DND-41 (cell line): ENCODE results near the gene NFX1.

ENCODE experiments used
- ATAC-seq: fragments of 200-7000 bp; cut with Tn5 transposase; 3 replicates; pipeline ENCODE4 v1.9.1; 2021; ENCODE audit warnings: low read depth; ENCODE audit not compliant: insufficient read depth
- DNase-seq: peaks from one replicate; pipeline ENCODE4 v3.0.0-alpha.2; 2020
- H2AFZ ChIP-seq: 2 replicates; pipeline ENCODE4 v1.6.0; 2012; ENCODE audit warnings: low read depth, low read length
- H3K27ac ChIP-seq: 2 replicates; pipeline ENCODE4 v1.5.1; 2012; ENCODE audit warnings: low read length, inconsistent platforms
- H3K27me3 ChIP-seq: fragments of 200-600 bp; sonication (generic); 2 replicates; pipeline ENCODE4 v1.6.0; 2012; ENCODE audit warnings: low read length, mild to moderate bottlenecking, inconsistent platforms; ENCODE audit not compliant: insufficient read depth, poor library complexity
- H3K36me3 ChIP-seq: 2 replicates; pipeline ENCODE4 v1.5.1; 2012; ENCODE audit warnings: low read length, inconsistent platforms; ENCODE audit not compliant: insufficient read depth
- H3K4me1 ChIP-seq: 2 replicates; pipeline ENCODE4 v1.5.1; 2012; ENCODE audit warnings: mild to moderate bottlenecking, low read length; ENCODE audit not compliant: insufficient read depth
- H3K4me2 ChIP-seq: 2 replicates; pipeline ENCODE4 v1.6.0; 2012; ENCODE audit warnings: mild to moderate bottlenecking, moderate library complexity, low read length, inconsistent platforms; ENCODE audit not compliant: insufficient read depth
- H3K4me3 ChIP-seq, 2 experiments: fragments of 200-600 bp in 1 of 2; shearing (Covaris generic) in 1 of 2; 2 replicates each; pipeline ENCODE4 v1.5.1; 2012 to 2016; ENCODE audit warnings: inconsistent platforms in 2 of 2, low read length in 2 of 2, mild to moderate bottlenecking in 2 of 2, low read depth in 1 of 2, moderate library complexity in 1 of 2
- H3K79me2 ChIP-seq: 2 replicates; pipeline ENCODE4 v1.6.0; 2012; ENCODE audit warnings: low read length, inconsistent platforms; ENCODE audit not compliant: insufficient read depth
- H3K9ac ChIP-seq: 2 replicates; pipeline ENCODE4 v1.6.0; 2012; ENCODE audit warnings: low read depth, mild to moderate bottlenecking, inconsistent platforms, low read length, moderate library complexity
- H3K9me3 ChIP-seq: 2 replicates; pipeline ENCODE4 v1.5.1; 2012; ENCODE audit warnings: low read length, moderate library complexity, mild to moderate bottlenecking, inconsistent platforms; ENCODE audit not compliant: insufficient read depth, severe bottlenecking
- H4K20me1 ChIP-seq: 2 replicates; pipeline ENCODE4 v1.6.0; 2012; ENCODE audit warnings: low read length; ENCODE audit not compliant: insufficient read depth
- EZH2 ChIP-seq: IDR thresholded peaks from 3 replicates; pipeline ENCODE4 v1.6.1; 2012; ENCODE audit warnings: borderline replicate concordance, low read depth, mild to moderate bottlenecking, moderate library complexity, low read length, inconsistent platforms; ENCODE audit not compliant: severe bottlenecking
- TF ChIP-seq, protein P1 (sequence below): IDR thresholded peaks from 2 replicates; pipeline ENCODE4 v1.5.1; 2012; ENCODE audit warnings: borderline replicate concordance, low read length, moderate library complexity, mild to moderate bottlenecking; ENCODE audit not compliant: poor library complexity, severe bottlenecking; ENCODE audit errors: extremely low read depth

The NFX1 gene

DNA sequence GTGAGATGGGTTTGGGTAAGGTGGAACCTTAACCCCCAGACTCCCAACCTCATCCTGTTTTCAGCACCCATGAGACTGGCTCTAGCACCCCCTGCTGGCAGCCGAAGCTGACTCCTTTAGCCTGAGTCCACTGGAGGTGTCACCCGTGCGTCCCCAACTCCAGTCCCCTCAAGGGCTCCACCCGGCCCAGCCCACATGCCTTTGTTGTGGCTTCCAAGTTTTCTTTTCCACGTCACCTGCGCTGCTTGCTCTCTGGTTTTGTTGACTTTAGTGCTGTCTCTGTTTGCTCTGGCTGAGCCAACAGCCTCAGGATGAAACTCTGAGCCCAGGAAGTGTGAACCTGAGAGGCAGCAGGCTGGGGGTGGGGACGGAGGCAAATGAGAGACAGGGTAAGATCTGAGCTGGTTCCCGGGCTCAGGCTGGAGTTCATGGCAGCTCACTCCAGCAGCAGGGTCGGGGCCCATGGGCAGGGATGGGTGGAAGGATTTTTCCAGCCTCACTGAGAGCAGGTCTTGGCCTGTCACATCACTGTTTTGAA, 125.3 kb downstream of the NFX1 start:
- Histone ChIP-seq H3K4me2 (peak overlapping the region; percentile 61), H3K27me3 (no peaks in the 10 kb centered on the region), H3K9me3 (no peaks in the 10 kb centered on the region), H3K4me3 (peak overlapping the region in 1 of 2 experiments; percentile 33; a peak in 2 of 4 replicates), H4K20me1 (no peaks in the 10 kb centered on the region), H2AFZ (peak overlapping the region; percentile 90), H3K36me3 (no peaks in the 10 kb centered on the region), H3K9ac (peak overlapping the region; percentile 48), H3K79me2 (no peaks in the 10 kb centered on the region), H3K4me1 (peaks cover 22% of the 10 kb centered on the region), H3K27ac (peak overlapping the region; percentile 66)
- peak; percentile 92 for DNase-seq
- peak; percentile 93 for ATAC-seq
- no peak for TF ChIP-seq EZH2
- TF ChIP-seq, protein P1, sequence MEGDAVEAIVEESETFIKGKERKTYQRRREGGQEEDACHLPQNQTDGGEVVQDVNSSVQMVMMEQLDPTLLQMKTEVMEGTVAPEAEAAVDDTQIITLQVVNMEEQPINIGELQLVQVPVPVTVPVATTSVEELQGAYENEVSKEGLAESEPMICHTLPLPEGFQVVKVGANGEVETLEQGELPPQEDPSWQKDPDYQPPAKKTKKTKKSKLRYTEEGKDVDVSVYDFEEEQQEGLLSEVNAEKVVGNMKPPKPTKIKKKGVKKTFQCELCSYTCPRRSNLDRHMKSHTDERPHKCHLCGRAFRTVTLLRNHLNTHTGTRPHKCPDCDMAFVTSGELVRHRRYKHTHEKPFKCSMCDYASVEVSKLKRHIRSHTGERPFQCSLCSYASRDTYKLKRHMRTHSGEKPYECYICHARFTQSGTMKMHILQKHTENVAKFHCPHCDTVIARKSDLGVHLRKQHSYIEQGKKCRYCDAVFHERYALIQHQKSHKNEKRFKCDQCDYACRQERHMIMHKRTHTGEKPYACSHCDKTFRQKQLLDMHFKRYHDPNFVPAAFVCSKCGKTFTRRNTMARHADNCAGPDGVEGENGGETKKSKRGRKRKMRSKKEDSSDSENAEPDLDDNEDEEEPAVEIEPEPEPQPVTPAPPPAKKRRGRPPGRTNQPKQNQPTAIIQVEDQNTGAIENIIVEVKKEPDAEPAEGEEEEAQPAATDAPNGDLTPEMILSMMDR, result peak; percentile 95

GRCh38 chr9:33416996-33417395, 126.7 kb downstream of the NFX1 start:
- DNase-seq (no peak), ATAC-seq (no peak)
- Histone ChIP-seq H3K9me3 (no peaks in the 10 kb centered on the region), H3K27me3 (no peaks in the 10 kb centered on the region), H3K27ac (no peak overlapping the region), H3K9ac (no peak overlapping the region), H3K36me3 (no peaks in the 10 kb centered on the region), H2AFZ (no peak overlapping the region), H3K4me2 (no peak overlapping the region), H4K20me1 (no peaks in the 10 kb centered on the region), H3K4me1 (peaks cover 22% of the 10 kb centered on the region), H3K79me2 (no peaks in the 10 kb centered on the region), H3K4me3 (no peak overlapping the region)
- TF ChIP-seq, protein P1, result no peak
- no peak for TF ChIP-seq EZH2

GRCh38 chr9:33418090-33418489, 127.8 kb downstream of the NFX1 start:
- Histone ChIP-seq H3K27ac (no peak overlapping the region), H3K4me3 (no peak overlapping the region), H3K4me2 (no peak overlapping the region), H4K20me1 (no peaks in the 10 kb centered on the region), H2AFZ (no peak overlapping the region), H3K79me2 (no peaks in the 10 kb centered on the region), H3K36me3 (no peaks in the 10 kb centered on the region), H3K9me3 (no peaks in the 10 kb centered on the region), H3K27me3 (no peaks in the 10 kb centered on the region), H3K9ac (no peak overlapping the region), H3K4me1 (peaks cover 22% of the 10 kb centered on the region)
- TF ChIP-seq, protein P1, result no peak
- TF ChIP-seq EZH2, result no peak
- DNase-seq (no peak), ATAC-seq (no peak)

DNA sequence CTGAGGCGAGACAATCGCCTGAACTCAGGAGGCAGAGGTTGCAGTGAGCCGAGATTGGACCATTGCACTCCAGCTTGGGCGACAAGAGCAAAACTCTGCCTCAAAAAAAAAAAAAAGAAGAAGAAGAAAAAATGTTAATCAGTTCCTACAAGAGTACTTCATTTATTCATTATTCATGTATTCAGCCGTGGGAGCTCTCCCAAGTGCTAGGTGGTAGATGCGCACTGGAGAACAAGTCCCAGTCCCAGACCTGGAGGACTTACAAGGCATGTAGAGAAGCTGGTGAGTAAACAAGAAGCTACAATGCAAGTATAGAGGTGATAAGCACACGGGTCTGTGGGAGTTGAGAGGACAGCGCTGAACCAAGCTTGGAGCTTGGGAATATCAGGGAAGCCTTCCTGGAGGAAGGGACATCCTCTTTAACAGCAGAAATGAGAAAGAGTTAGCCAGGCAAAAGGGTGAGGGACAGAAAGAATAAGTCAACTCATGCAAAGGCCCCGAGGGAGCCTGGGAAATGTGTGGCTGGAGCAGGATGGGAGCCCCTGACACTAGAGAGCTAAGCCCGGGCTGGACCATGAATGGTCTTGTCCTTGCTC, 129.5 kb downstream of the NFX1 start:
- no peak overlapping the region for H2AFZ ChIP-seq

More for the DNA sequence above, 129.5 kb downstream of the NFX1 start:
- Histone ChIP-seq H3K79me2 (no peaks in the 10 kb centered on the region), H3K4me3 (no peak overlapping the region), H3K27me3 (no peaks in the 10 kb centered on the region), H4K20me1 (no peaks in the 10 kb centered on the region), H3K9me3 (no peaks in the 10 kb centered on the region), H3K4me2 (no peak overlapping the region), H3K36me3 (no peaks in the 10 kb centered on the region), H3K9ac (no peak overlapping the region), H3K4me1 (peaks cover 22% of the 10 kb centered on the region), H3K27ac (no peak overlapping the region)
- TF ChIP-seq, protein P1, result no peak
- no peak for TF ChIP-seq EZH2
- DNase-seq (no peak), ATAC-seq (no peak)
